Measurements from ENCODE around the gene NEK10. TPM values are rescaled to one million over a fixed set of nuclear protein-coding genes. Genes with fewer than 3 reads are reported as not detected.

NEK10 gene
- total RNA-seq, 4 donors from 2014 or later = 0.58 to 2.5 (median 1.1) TPM

DNA sequence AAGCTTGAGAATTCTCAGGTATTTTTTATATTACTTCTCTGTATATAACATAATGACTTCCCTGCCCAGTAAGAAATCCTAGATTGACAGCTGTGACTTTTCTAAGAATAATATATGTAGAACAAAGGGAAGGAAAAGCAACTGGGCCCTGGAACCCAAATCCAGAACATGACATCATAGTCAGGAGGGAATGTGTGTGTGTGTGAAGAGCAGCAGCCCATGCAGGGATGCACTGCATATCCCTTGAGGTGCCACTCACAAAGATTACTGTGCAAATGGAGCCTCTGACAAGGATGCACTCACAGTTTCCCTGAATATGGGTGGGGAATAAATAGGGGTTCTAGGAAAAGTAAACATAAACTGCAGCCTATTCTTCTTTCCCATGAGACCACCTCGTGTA, 279.5 kb downstream of the NEK10 start:
- TF ChIP-seq EP300 (IDR thresholded peaks at IDR 0.05) (no peak), POLR2A (IDR thresholded peaks at IDR 0.05; ENCODE audit: low read depth) (no peak)
- Histone ChIP-seq H3K4me1 (peaks cover 11 to 35% (median 28%) of the 10 kb centered on the region in 4 donors), H3K36me3 (no peaks in the 10 kb centered on the region), H3K27me3 (no peaks in the 10 kb centered on the region), H3K27ac (replicated peaks in 1 of 4) (no peak overlapping the region), H3K4me3 (no peak overlapping the region), H3K9me3 (no peaks in the 10 kb centered on the region)
- 87% methylated on average over 1 of the region's 1 CpG for WGBS
- no peak for DNase-seq (ENCODE audit: extremely low spot score)
- intact Hi-C loops (cut with DNase I) = no loop called here

DNA sequence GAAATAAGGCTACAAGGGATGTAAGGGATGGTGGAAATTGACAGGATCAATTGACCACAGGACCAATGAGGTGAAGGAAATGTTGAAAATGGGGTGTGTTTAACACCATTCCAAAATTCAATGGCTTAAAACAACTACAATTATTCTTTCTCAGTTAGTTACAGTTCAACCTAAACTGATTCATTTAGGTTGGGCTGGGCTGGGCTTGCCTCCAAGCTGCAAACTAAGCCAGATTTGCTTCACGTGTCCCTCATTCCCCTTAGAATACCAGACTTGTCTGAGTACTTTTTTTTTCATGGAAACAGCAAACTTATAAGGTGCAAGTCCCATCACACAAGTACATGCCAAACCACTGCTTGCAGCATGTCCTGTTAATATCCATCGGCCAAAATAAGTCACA, 280.1 kb downstream of the NEK10 start:
- intact Hi-C loops (cut with DNase I) = no loop called here
- no peak overlapping the region for H3K27ac ChIP-seq (replicated peaks in 1 of 4)
- no peak overlapping the region for H3K4me3 ChIP-seq
- H3K36me3 ChIP-seq = no peaks in the 10 kb centered on the region
- WGBS = 24% methylated on average over 2 of the region's 2 CpGs
- H3K4me1 ChIP-seq = peaks cover 11 to 35% (median 28%) of the 10 kb centered on the region in 4 donors
- H3K27me3 ChIP-seq = no peaks in the 10 kb centered on the region
- no peak for DNase-seq (ENCODE audit: extremely low spot score)
- H3K9me3 ChIP-seq = no peaks in the 10 kb centered on the region
- TF ChIP-seq POLR2AphosphoS5 (IDR thresholded peaks at IDR 0.05) = no peak

DNA sequence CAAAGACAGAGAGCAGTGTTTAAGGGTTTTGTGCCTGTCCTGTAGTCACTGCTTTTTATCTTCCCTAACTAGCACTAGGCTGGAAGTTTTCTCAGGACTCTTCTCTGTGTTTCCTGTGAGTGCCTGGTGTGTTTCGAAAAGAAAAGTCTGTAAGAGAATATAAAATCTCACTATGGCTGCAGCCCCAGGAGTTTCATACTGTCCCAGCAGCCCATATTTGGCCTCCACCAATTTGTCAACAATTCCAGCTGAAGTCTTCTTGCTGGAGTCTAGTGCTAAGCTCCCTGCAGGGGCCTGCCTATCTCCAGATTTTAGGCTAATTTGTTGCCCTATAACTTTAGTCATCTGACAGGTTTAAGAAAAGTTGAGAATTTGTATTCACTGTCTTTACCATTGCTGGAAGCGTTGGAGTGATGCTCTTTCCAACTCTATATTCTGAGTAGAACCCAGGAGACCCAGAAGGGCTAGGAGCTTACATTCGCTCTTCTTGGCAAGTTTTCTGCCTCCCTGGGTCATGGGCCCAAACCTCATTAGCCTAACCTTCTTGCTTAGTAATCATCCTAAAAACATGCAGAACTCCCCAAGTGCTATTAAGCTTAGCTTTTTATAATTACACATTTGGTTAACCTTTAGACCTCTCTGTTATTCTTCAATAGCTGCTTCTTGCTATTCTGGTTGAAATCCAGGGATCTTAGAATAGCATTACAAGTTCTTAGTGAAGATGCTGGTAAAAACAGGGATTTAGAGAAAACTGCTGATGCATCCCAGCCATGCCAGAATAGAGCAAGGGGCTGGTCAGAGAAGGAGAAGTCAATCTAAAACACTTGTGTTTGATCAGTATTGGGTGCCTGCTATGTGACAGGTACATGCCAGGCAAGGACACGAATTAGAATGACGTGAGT, 283.1 kb downstream of the NEK10 start:
- intact Hi-C loops (cut with DNase I) = no loop called here
- no peaks in the 10 kb centered on the region for H3K27me3 ChIP-seq
- H3K36me3 ChIP-seq = no peaks in the 10 kb centered on the region
- WGBS = 67% methylated on average over 5 of the region's 5 CpGs
- TF ChIP-seq EP300 (IDR thresholded peaks at IDR 0.05) = no peak
- no peak for TF ChIP-seq POLR2AphosphoS5 (IDR thresholded peaks at IDR 0.05)
- TF ChIP-seq POLR2A (IDR thresholded peaks at IDR 0.05; ENCODE audit: low read depth) = no peak
- TF ChIP-seq, protein P1, sequence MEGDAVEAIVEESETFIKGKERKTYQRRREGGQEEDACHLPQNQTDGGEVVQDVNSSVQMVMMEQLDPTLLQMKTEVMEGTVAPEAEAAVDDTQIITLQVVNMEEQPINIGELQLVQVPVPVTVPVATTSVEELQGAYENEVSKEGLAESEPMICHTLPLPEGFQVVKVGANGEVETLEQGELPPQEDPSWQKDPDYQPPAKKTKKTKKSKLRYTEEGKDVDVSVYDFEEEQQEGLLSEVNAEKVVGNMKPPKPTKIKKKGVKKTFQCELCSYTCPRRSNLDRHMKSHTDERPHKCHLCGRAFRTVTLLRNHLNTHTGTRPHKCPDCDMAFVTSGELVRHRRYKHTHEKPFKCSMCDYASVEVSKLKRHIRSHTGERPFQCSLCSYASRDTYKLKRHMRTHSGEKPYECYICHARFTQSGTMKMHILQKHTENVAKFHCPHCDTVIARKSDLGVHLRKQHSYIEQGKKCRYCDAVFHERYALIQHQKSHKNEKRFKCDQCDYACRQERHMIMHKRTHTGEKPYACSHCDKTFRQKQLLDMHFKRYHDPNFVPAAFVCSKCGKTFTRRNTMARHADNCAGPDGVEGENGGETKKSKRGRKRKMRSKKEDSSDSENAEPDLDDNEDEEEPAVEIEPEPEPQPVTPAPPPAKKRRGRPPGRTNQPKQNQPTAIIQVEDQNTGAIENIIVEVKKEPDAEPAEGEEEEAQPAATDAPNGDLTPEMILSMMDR (IDR thresholded peaks at IDR 0.05) = no peak
- no peak overlapping the region for H3K27ac ChIP-seq (replicated peaks in 1 of 4)
- no peaks in the 10 kb centered on the region for H3K9me3 ChIP-seq
- peaks cover 11 to 35% (median 28%) of the 10 kb centered on the region in 4 donors for H3K4me1 ChIP-seq
- no peak overlapping the region for H3K4me3 ChIP-seq
- no peak for DNase-seq (ENCODE audit: extremely low spot score)

DNA sequence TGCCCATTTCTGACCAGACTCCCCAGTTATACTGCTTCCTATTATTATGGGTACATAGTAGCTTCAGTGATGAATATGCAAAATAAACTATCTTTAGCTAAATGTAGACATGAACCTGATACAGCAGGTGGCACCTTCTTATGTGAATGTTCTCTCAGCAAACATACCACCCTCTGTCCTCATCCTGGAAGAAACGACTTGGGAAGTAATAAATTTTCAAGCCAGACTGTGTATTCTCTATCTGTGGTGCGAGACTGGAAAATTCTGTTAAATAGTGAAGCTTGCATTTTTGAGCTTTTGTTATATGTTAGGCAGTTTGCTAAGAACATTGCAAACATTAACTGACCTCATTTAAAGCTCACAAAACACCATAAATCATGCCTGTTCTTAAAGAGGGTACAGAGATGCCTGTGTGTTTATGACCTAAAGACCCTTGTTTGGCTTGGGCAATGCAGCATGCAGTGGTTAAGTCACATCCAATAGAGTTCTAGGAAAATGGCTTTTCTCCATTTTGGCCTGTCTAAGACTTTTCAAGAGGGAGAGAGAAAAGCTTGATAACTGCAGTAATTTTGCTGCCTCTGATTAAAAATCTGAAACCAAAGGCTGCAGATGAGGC, 287.1 kb downstream of the NEK10 start:
- 67% methylated on average over 2 of the region's 2 CpGs for WGBS
- no peak overlapping the region for H3K4me3 ChIP-seq
- no peaks in the 10 kb centered on the region for H3K27me3 ChIP-seq
- no peaks in the 10 kb centered on the region for H3K36me3 ChIP-seq
- TF ChIP-seq POLR2AphosphoS5 (IDR thresholded peaks at IDR 0.05) (no peak), EP300 (IDR thresholded peaks at IDR 0.05) (no peak)
- TF ChIP-seq, protein P1 (IDR thresholded peaks at IDR 0.05) = no peak
- intact Hi-C loops (cut with DNase I) = no loop called here
- no peak overlapping the region for H3K27ac ChIP-seq (replicated peaks in 1 of 4)
- peaks cover 0 to 17% (median 14%) of the 10 kb centered on the region in 4 donors for H3K4me1 ChIP-seq
- no peaks in the 10 kb centered on the region for H3K9me3 ChIP-seq
- DNase-seq (ENCODE audit: extremely low spot score) = no peak

DNA sequence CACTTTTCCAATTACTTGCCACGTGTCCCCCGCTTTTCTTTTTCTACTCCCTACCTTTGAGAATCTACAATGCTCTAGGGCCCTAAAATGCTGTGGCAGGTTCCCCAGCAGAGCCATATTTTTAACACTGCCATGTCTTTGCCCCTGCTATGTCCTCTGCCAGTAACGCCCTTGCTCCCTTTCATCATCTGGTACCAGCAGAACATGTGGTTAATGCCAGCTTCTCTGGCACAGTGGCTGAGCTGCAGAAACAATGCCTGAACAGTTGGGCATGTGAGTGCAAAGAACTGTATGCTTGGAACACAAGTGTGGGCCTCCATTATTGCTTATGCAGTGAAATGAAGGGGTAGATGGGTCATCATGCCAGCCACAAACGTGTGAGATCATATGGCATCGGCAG, 287.6 kb downstream of the NEK10 start:
- intact Hi-C loops (cut with DNase I) = no loop called here
- no peaks in the 10 kb centered on the region for H3K9me3 ChIP-seq
- H3K4me1 ChIP-seq = peaks cover 0 to 17% (median 14%) of the 10 kb centered on the region in 4 donors
- H3K27ac ChIP-seq (replicated peaks in 1 of 4) = no peak overlapping the region
- H3K36me3 ChIP-seq = no peaks in the 10 kb centered on the region
- no peaks in the 10 kb centered on the region for H3K27me3 ChIP-seq
- DNase-seq (ENCODE audit: extremely low spot score) = no peak
- 85% methylated on average over 5 of the region's 5 CpGs for WGBS
- no peak for TF ChIP-seq POLR2AphosphoS5 (IDR thresholded peaks at IDR 0.05)
- TF ChIP-seq POLR2A (IDR thresholded peaks at IDR 0.05; ENCODE audit: low read depth) = no peak
- TF ChIP-seq EP300 (IDR thresholded peaks at IDR 0.05) = no peak
- TF ChIP-seq, protein P1 (IDR thresholded peaks at IDR 0.05) = no peak
- H3K4me3 ChIP-seq = no peak overlapping the region
